GM12878 (cell line): Measurements from ENCODE around the gene ETV6. TPM values are rescaled to one million over a fixed set of nuclear protein-coding genes. Genes with fewer than 3 reads are reported as not detected.

Experiments used
- ATF2 ChIP-seq: IDR thresholded peaks from 2 replicates; pipeline ENCODE4 v1.6.1; 2012; ENCODE audit warnings: low read length, inconsistent platforms
- BACH1 ChIP-seq: fragments of 450-650 bp; IDR thresholded peaks from 2 replicates; pipeline ENCODE4 v1.6.1; 2017; ENCODE audit warnings: mild to moderate bottlenecking, borderline replicate concordance
- IKZF2 ChIP-seq, 2 experiments: fragments of 450-650 bp; IDR thresholded peaks; 2 replicates each; pipeline ENCODE4 v1.6.1; 2017; ENCODE audit warnings: mild to moderate bottlenecking in 2 of 2, moderate library complexity in 2 of 2
- KDM1A ChIP-seq: fragments of 200-600 bp; sonication (generic); IDR thresholded peaks from 2 replicates; pipeline ENCODE4 v1.6.1; 2016; ENCODE audit warnings: borderline replicate concordance
- LARP7 ChIP-seq: fragments of 450-650 bp; IDR thresholded peaks from 2 replicates; pipeline ENCODE4 v1.6.1; 2017; ENCODE audit warnings: mild to moderate bottlenecking
- MTA3 ChIP-seq: IDR thresholded peaks from 2 replicates; pipeline ENCODE4 v1.6.1; 2012; ENCODE audit warnings: low read length, inconsistent platforms, borderline replicate concordance
- NFYB ChIP-seq: IDR thresholded peaks from 2 replicates; pipeline ENCODE4 v1.6.1; 2011; ENCODE audit warnings: low read depth, mild to moderate bottlenecking, low read length, improper control_type of control experiment, moderate library complexity; ENCODE audit not compliant: insufficient read depth
- PAX8 ChIP-seq: fragments of 450-650 bp; IDR thresholded peaks from 2 replicates; pipeline ENCODE4 v1.6.1; 2017; ENCODE audit warnings: mild to moderate bottlenecking, moderate library complexity
- POLR2AphosphoS5 ChIP-seq: IDR thresholded peaks from 2 replicates; pipeline ENCODE4 v1.6.1; 2011; ENCODE audit warnings: mild to moderate bottlenecking, low read length, inconsistent platforms
- RAD21 ChIP-seq: IDR thresholded peaks from 2 replicates; pipeline ENCODE4 v1.6.1; 2011; ENCODE audit warnings: mild to moderate bottlenecking, low read depth, low read length, moderate library complexity; ENCODE audit not compliant: insufficient read depth
- RELA ChIP-seq: fragments of 450-650 bp; IDR thresholded peaks from 2 replicates; pipeline ENCODE4 v1.8.0; 2014; ENCODE audit warnings: borderline replicate concordance; ENCODE audit not compliant: partially characterized antibody
- SIX5 ChIP-seq: IDR thresholded peaks from 2 replicates; pipeline ENCODE4 v1.6.1; 2011; ENCODE audit warnings: mild to moderate bottlenecking, low read depth, low read length, moderate library complexity; ENCODE audit not compliant: severe bottlenecking
- SKIL ChIP-seq: fragments of 450-650 bp; IDR thresholded peaks from 2 replicates; pipeline ENCODE4 v1.6.1; 2017; ENCODE audit warnings: mild to moderate bottlenecking, low read depth, inconsistent platforms; ENCODE audit not compliant: poor library complexity, severe bottlenecking
- SMAD1 ChIP-seq: fragments of 450-650 bp; IDR thresholded peaks from 2 replicates; pipeline ENCODE4 v1.6.1; 2018; ENCODE audit warnings: mild to moderate bottlenecking, low read depth; ENCODE audit not compliant: partially characterized antibody
- SMARCA5 ChIP-seq: fragments of 450-650 bp; IDR thresholded peaks from 2 replicates; pipeline ENCODE4 v1.6.1; 2017; ENCODE audit warnings: mild to moderate bottlenecking
- SUPT20H ChIP-seq: IDR thresholded peaks from 2 replicates; pipeline ENCODE4 v1.6.1; 2011; ENCODE audit warnings: low read depth, mild to moderate bottlenecking, low read length, moderate library complexity, borderline replicate concordance; ENCODE audit not compliant: control insufficient read depth
- TAF1 ChIP-seq: IDR thresholded peaks from 2 replicates; pipeline ENCODE4 v1.6.1; 2011; ENCODE audit warnings: mild to moderate bottlenecking, low read depth, low read length, borderline replicate concordance
- YBX1 ChIP-seq: fragments of 450-650 bp; IDR thresholded peaks from 2 replicates; pipeline ENCODE4 v1.6.1; 2016; ENCODE audit warnings: antibody characterized with exemption
- YY1 ChIP-seq: IDR thresholded peaks from 2 replicates; pipeline ENCODE4 v1.6.1; 2011; ENCODE audit warnings: low read depth, mild to moderate bottlenecking, low read length
- ZNF24 ChIP-seq: fragments of 450-650 bp; IDR thresholded peaks from 2 replicates; pipeline ENCODE4 v1.6.1; 2017; ENCODE audit warnings: antibody characterized with exemption, mild to moderate bottlenecking
- polyA plus RNA-seq, 11 experiments: library from polyadenylated mRNA; depleted of rRNA in 4 of 11; unstranded in 6 of 11; stranded (reverse) in 5 of 11; fragments of >200 nt; fragmentation: Nextera tagmentation in 4 of 11; fragmentation: Illumina TruSeq in 1 of 11; extraction: Ambion mirVana in 4 of 11; extraction: Trizol in 1 of 11; gene quantifications; 1 replicate in 1 of 11; 2 replicates in 10 of 11; pipeline versions ENCODE4 v1.2.1 to v1.2.3, GENCODE V29; 2011 to 2016; ENCODE audit warnings: inconsistent platforms in 2 of 11, missing spikeins in 2 of 11, low read depth in 1 of 11
- total RNA-seq, 4 experiments: library from RNA; depleted of rRNA in 3 of 4; stranded (reverse); fragments of >200 nt in 3 of 4; fragmentation: Illumina TruSeq in 1 of 4; extraction: Trizol in 1 of 4; gene quantifications; 2 replicates each; pipeline versions ENCODE4 v1.2.1 to v1.2.3, GENCODE V29; 2013 to 2021
- TF ChIP-seq, protein P1 (sequence below): fragments of 450-650 bp; conservative IDR thresholded peaks from 2 replicates; pipeline ENCODE4 v1.6.1; 2017; ENCODE audit warnings: mild to moderate bottlenecking, moderate library complexity
- TF ChIP-seq, protein P2 (sequence below): fragments of 450-650 bp; IDR thresholded peaks from 2 replicates; pipeline ENCODE4 v1.6.1; 2014; ENCODE audit warnings: mild to moderate bottlenecking

The ETV6 gene
- total and polyA plus RNA-seq, 10 of the 15 experiments (the other 5 are each of a cell fraction or from before 2014, with no cell fraction given) = 6.6 to 74.8 (median 24.6) TPM

- peak; percentile 50; the same call in 1 of the 2 replicates for TF ChIP-seq TAF1
- TF ChIP-seq LARP7 = no peak
- peak; percentile 66; the same call in 1 of the 2 replicates for TF ChIP-seq POLR2AphosphoS5
- TF ChIP-seq BACH1 = no peak; the same call in none of the 2 replicates
- peak; percentile 58 for TF ChIP-seq YY1
- TF ChIP-seq NFYB = no peak
- TF ChIP-seq SMAD1 = peak; percentile 97
- no peak for TF ChIP-seq KDM1A
- TF ChIP-seq YBX1 = no peak
- TF ChIP-seq SUPT20H = no peak
- peak; percentile 4 for TF ChIP-seq SIX5
- peak; percentile 76 to 93 for TF ChIP-seq IKZF2 (IDR thresholded peaks at IDR 0.05)
- no peak for TF ChIP-seq SMARCA5
- TF ChIP-seq RELA = peak; percentile 96
- peak; percentile 42; the same call in 1 of the 2 replicates for TF ChIP-seq ZNF24
- TF ChIP-seq, protein P1, sequence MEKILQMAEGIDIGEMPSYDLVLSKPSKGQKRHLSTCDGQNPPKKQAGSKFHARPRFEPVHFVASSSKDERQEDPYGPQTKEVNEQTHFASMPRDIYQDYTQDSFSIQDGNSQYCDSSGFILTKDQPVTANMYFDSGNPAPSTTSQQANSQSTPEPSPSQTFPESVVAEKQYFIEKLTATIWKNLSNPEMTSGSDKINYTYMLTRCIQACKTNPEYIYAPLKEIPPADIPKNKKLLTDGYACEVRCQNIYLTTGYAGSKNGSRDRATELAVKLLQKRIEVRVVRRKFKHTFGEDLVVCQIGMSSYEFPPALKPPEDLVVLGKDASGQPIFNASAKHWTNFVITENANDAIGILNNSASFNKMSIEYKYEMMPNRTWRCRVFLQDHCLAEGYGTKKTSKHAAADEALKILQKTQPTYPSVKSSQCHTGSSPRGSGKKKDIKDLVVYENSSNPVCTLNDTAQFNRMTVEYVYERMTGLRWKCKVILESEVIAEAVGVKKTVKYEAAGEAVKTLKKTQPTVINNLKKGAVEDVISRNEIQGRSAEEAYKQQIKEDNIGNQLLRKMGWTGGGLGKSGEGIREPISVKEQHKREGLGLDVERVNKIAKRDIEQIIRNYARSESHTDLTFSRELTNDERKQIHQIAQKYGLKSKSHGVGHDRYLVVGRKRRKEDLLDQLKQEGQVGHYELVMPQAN = 0 out of 2 replicates have a peak, but pooled peaks have one; percentile 12
- TF ChIP-seq RAD21 = peak; percentile 31; the same call in 1 of the 2 replicates
- TF ChIP-seq MTA3 = no peak
- TF ChIP-seq PAX8 = no peak
- TF ChIP-seq SKIL = peak; percentile 87
- TF ChIP-seq, protein P2, sequence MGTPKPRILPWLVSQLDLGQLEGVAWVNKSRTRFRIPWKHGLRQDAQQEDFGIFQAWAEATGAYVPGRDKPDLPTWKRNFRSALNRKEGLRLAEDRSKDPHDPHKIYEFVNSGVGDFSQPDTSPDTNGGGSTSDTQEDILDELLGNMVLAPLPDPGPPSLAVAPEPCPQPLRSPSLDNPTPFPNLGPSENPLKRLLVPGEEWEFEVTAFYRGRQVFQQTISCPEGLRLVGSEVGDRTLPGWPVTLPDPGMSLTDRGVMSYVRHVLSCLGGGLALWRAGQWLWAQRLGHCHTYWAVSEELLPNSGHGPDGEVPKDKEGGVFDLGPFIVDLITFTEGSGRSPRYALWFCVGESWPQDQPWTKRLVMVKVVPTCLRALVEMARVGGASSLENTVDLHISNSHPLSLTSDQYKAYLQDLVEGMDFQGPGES = no peak
- TF ChIP-seq ATF2 = no peak
These were observed 112.5 kb downstream of the ETV6 start (continued) for GRCh38 chr12:11761869-11762567.
